DMS79 treated with DMSO at 0.1 percent for 48 hours (cell line): ENCODE data around the gene PCGF2.

Experiments used
- DNase-seq: peaks from one replicate; lab custom pipeline; 2025; lab: John Stamatoyannopoulos, UW

PCGF2 gene

DNA sequence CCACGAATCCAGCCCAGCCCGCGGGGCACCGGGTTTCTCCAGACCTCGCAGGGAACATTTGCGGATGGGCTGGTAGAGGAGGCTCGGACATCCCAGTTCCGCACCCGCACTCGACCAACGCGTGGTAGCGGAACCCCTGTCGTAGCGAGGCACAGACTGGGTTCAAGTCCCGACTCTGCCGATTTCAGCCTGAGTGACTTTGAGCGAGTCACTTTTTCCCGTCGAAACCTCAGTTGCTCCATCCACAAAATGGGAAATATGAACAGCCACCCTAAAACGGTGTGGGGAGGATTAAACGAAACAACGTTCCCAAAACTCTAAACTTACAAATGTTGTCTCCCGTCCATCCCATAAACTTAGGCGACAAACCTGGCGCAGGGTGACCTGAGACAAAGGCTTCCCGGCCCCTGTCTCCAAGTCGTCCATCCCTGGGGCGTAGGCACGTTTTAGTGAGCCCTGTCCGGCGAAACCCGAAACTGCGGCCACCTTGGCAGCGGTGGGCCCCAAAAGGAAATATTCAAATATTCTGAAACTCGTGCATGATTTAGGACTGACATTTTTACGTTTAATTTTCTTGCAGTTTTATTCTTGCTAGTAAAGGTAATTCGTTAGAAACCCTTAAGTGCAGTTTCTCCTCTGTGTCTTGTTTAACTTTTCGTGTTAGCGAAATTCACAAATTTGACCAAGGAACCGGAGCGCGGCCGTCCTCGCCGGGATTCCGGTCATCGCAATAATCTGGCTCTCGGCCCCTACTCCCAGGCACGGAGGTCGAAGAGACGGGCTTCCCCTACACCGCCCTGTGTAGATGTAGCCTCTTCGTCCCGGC, 45.0 kb downstream of the PCGF2 start:
- DNase-seq: no peak

DNA sequence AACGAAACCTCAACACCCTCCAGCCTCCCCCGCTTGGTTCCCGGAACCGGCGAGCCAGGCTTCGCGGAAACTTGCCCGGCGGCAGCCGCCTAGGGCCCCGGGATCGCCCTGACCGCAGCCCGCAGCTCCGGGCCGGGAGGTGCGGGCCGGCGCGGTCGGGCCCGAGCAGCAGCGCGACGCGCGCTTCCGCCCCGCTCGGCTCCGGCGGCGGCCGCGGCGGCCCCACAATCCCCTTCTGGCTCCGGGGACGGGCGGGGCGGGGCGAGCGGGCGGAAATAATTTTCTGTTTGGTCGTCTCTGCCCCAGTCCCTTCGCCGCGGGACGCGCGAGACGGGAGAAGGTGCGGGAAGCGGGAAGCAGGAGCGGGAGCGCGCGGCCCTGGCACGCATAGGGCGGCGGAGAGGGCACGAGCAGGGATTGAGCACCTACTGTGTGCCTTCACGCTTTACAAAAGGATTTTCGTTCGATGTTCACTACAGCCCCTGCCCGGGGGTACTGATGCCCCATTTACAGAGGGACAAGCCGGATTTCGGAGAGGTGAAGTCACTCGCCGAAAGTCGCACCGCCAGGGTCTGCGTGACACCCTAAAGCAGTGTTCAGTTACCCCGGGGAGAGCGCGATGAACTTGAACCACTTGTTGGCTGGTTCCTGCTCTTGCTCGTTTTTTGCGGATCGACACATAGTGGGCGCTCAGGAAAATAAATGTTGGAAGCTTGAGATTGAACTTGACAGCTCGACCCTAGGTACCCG, 45.8 kb downstream of the PCGF2 start:
- peak; percentile 70 for DNase-seq

DNA sequence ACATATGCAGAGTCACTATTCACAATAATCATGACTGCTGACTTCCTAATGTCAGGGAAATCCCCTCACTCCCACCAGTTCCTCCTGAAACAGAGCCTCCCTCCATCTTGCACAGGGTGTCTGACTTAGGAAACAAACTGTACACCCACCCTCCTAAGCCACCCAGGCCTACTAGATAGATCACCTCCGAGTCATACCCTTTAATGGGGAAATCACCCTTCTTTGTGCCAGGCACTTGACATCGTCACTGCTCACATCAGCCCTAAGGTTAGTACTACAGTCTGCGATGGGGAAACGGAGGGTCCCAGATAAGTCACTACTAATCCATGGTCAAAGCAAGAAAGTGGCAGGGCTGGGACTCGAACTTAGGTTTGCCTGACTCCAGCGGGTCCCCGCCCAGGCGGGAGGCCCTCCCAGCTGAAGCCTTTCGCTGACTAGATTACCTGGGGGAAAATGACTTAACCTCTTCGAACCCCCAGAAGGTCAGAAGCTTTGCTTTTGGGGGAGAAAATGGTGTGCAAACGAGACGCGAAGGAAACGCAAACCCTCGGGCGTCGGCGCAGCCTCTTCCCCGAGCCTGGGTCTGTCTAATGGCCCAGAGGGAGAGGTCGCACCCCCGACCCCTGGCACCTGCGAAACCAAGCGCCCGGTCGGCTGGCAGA, 46.5 kb downstream of the PCGF2 start:
- DNase-seq: peak; percentile 67

DNA sequence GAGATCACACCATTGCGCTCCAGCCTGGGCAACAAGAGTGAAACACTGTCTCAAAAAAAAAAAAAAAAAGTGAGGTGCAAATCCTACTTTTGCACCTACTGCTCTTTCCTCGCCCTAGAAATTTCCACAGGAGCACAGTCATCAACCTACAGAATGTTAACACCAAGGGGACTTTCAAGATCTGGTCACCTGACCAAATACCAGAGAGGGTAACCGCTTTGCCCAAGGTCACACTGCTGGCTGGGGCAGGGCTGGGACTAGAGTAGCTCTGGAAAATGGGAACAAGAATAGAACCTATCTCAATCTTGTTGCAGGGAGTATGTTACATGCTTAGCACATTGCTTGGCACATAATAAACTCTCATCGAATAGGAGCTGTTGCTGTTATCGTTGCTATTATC, 49.4 kb downstream of the PCGF2 start:
- DNase-seq: no peak

DNA sequence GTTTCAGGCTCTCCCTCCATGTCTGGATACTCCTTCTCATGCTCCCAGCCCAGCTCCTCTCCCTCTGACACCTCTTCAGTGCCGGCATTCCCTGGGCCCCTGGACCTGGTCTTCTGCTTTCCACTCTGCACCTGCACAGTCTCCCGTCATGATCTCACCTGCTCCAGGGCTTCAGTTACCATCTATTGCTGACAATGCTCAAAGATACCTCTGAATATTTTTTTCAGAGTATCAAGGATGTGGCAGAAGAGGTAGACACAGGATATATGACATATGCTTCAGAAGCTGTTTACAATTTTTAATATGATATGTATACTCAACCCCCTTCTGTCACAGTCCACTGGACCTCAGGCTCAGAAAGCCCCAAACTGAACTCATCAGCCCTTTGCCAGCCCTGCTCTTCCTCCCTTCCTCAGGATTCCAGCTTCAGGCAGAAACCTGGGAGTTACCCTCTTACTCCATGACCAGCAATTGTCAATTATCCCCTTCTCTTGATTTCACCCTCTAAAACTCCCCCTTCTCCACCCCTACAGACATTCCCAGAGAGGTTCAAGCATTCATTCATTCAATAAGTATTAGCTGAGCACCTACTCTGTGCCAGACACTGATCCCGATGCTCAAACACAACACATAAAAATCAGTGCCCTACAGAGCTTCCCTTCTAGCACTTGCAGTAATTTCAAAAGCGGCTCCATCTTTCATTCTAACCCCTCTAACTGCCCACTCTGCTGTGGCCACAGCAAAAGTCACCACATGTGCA, 50.9 kb downstream of the PCGF2 start:
- DNase-seq: no peak

DNA sequence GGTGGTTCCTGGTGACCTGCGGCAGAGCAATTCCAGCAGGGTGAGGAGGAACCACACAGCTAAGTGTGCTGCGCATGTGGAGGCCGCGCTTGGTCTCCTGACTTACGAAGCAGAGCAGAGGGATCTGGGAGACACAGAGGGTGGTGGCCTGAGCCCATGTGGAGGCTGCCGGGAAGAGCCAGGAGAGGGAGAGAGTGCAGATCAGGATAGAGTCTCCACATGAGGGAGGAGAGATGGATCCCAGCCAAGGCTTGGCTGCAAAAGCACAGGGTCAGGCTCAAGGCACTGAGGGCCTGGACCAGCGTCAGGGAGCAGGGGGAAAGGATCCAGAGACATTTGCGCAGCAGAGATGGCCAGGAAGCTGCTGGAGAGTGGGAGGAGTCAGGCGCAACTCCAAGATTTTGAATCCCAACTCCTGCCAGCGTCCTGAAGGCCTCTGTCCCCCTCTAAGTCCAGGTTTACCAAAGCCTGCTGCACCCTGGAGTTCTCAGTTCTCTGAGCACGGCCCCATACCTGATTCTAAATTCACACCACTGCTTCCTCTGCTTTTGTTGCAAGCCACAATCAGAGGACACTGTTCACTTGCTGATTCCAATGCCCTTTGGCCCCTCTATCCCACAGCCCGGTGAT, 54.3 kb downstream of the PCGF2 start:
- no peak for DNase-seq

DNA sequence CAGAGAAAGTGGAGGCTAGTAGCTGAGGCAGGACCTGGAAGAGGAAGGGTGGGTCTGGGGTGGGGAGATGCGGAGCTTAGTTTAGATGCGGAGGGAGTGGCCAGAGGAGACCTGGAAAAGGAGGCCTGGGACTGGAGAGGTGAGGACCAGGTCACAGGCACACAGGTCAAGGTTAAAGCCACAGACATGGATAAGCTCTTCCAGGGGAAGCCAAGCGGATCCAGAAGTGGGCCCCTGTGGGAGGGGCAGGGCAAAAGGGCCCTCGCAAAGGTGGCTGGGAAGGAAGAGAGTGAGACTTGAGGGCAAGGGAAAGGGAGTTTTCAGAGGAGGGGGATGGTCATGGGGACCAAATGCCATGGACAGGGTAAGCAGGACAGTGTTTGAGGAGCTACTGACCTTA, 57.0 kb downstream of the PCGF2 start:
- DNase-seq: no peak

DNA sequence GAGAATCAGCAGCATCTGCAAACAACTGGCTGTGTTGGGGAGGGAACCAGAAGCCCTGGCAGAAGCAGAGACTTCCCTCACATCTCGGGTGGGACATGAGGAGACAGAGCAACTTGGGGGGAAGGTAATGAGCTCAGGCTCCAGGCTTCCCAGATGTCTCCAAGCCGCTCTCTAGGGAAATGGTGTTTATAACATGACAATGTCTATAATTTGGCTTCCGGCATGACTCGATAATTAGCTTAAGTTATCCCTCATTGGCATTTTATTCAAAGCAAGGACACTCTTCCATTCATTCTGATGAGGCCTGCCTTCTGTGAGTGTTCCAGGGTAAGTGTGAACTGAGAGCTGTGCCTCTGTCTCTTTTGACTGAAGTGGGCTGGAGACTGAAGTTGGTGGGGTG, 57.8 kb downstream of the PCGF2 start:
- DNase-seq: no peak

DNA sequence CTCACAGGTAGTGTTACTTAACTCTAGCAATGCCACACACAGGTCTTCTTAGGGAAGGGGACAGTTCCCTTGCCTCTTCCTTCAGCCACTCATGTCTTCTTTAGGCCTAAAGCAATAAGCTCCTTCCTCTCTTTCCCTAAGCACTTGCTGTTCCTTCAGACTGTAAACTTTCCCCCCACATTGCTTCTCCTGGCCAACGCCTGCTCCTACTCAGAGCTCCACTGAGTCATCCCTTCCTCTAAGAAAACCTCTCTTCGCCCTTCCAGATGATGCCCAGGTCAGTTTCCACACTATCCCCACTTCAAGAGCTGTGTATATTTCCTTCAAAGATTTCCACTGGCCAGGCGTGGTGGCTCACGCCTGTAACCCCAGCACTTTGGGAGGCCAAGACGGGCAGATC, 60.9 kb downstream of the PCGF2 start:
- no peak for DNase-seq

DNA sequence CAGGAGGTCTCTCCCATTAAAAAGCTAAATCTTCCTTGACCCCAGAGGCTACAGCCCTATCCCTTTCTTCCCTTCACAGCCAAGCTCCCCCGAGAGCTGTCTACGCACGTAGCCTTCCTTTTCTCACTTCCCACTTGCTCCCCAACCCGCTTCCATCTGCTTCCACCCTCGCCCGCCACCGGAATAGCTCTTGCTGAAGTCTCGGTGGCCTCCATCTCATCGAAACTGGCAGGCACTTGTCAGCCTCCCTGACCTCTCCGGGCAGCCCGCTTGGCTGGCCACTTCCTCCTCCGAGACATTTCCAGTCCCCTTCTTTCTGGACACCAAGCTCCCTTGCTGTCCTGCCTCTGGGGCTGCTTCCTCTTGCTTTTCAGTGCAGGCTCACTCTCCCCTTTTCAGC, 62.6 kb downstream of the PCGF2 start:
- DNase-seq: no peak
